ENCODE results near the gene CNFN. TPM values are rescaled to one million over a fixed set of nuclear protein-coding genes. Genes with fewer than 3 reads are reported as not detected.

CNFN gene
- total RNA-seq, 2 experiments from 2014 or later = 0.95 TPM; not detected in 1

Small RNA genes lying within 50 kb of the gene (microRNA-seq; reads per million reads assigned to microRNA genes)
- not detected for gene MIR8077 (ENCODE audit: borderline replicate concordance)

Small RNA genes lying within 50 kb of the gene (small RNA-seq; reads per million reads assigned to genes)
- not detected for gene MIR8077

Other genes starting within 250 kb of the CNFN start
- 29.6 and 41.9 TPM in 2 replicates for gene DEDD2, start 172.6 kb downstream of the CNFN start, total RNA-seq (2014; rRNA removed; shearing (Covaris generic))
- gene DEDD2, start 172.6 kb downstream of the CNFN start, total RNA-seq (2022) = 15.5 and 18.6 TPM in 2 replicates
- gene ZNF526, start 170.0 kb downstream of the CNFN start, total RNA-seq (2014; rRNA removed; shearing (Covaris generic)) = 8.4 and 9.0 TPM in 2 replicates
- gene ZNF526, start 170.0 kb downstream of the CNFN start, total RNA-seq (2022) = 12.7 and 14.8 TPM in 2 replicates
- 20.9 and 23.6 TPM in 2 replicates for gene GSK3A, start 147.7 kb downstream of the CNFN start, total RNA-seq (2014; rRNA removed; shearing (Covaris generic))
- gene GSK3A, start 147.7 kb downstream of the CNFN start, total RNA-seq (2022) = 29.2 and 33.7 TPM in 2 replicates
- gene ERF, start 135.2 kb downstream of the CNFN start, total RNA-seq (2014; rRNA removed; shearing (Covaris generic)) = 22.1 and 26.7 TPM in 2 replicates
- gene ERF, start 135.2 kb downstream of the CNFN start, total RNA-seq (2022) = 33.5 and 36.6 TPM in 2 replicates
- gene CIC, start 121.0 kb downstream of the CNFN start, total RNA-seq (2014; rRNA removed; shearing (Covaris generic)) = 20.7 and 26.8 TPM in 2 replicates
- gene CIC, start 121.0 kb downstream of the CNFN start, total RNA-seq (2022) = 48.2 and 59.3 TPM in 2 replicates
- gene PRR19, start 88.2 kb downstream of the CNFN start, total RNA-seq (2014; rRNA removed; shearing (Covaris generic)) = 1.4 TPM in 1 of 2 replicates, not detected in the other
- 0.40 and 0.70 TPM in 2 replicates for gene PRR19, start 88.2 kb downstream of the CNFN start, total RNA-seq (2022)
- gene PAFAH1B3, start 87.7 kb downstream of the CNFN start, total RNA-seq (2014; rRNA removed; shearing (Covaris generic)) = 54.9 and 62.1 TPM in 2 replicates
- gene PAFAH1B3, start 87.7 kb downstream of the CNFN start, total RNA-seq (2022) = 35.9 and 42.3 TPM in 2 replicates
- not detected in 2 replicates for gene TMEM145, start 77.0 kb downstream of the CNFN start, total RNA-seq (2014; rRNA removed; shearing (Covaris generic))
- gene TMEM145, start 77.0 kb downstream of the CNFN start, total RNA-seq (2022) = 1.8 TPM in 2 replicates
- 6.0 and 10.5 TPM in 2 replicates for gene MEGF8, start 64.7 kb downstream of the CNFN start, total RNA-seq (2014; rRNA removed; shearing (Covaris generic))
- gene MEGF8, start 64.7 kb downstream of the CNFN start, total RNA-seq (2022) = 14.7 and 17.2 TPM in 2 replicates
- gene LIPE, start 37.1 kb upstream of the CNFN start, total RNA-seq (2014; rRNA removed; shearing (Covaris generic)) = 11.5 and 21.2 TPM in 2 replicates
- gene LIPE, start 37.1 kb upstream of the CNFN start, total RNA-seq (2022) = 35.6 and 39.3 TPM in 2 replicates
- not detected in 2 replicates for gene CXCL17, start 52.6 kb upstream of the CNFN start, total RNA-seq (2014; rRNA removed; shearing (Covaris generic))
- gene CXCL17, start 52.6 kb upstream of the CNFN start, total RNA-seq (2022) = not detected in 2 replicates
- gene CEACAM1, start 138.2 kb upstream of the CNFN start, total RNA-seq (2014; rRNA removed; shearing (Covaris generic)) = 0.50 and 0.77 TPM in 2 replicates
- gene CEACAM1, start 138.2 kb upstream of the CNFN start, total RNA-seq (2022) = 1.5 and 2.3 TPM in 2 replicates
- not detected in 2 replicates for gene CEACAM8, start 204.6 kb upstream of the CNFN start, total RNA-seq (2014; rRNA removed; shearing (Covaris generic))
- gene CEACAM8, start 204.6 kb upstream of the CNFN start, total RNA-seq (2022) = not detected in 2 replicates